ENCODE measurements around the gene SULT1A1.
"Not testable (repeated sequence)": the region's sequence is repeated elsewhere in the genome, so short reads cannot be mapped to it uniquely, and the experiment has no call there.

Gene SULT1A1

GRCh38 chr16:28597692-28598261, 12.1 kb downstream of the SULT1A1 start:
- TF ChIP-seq POLR2A (IDR thresholded peaks at IDR 0.05; ENCODE audit: low read depth, low read length): no peak
- no peak for DNase-seq (ENCODE audit: insufficient read length, low spot score)
- no peak for FAIRE-seq

- no peak for FAIRE-seq
- no peak for DNase-seq (ENCODE audit: insufficient read length, low spot score)
- no peak for TF ChIP-seq POLR2A (IDR thresholded peaks at IDR 0.05; ENCODE audit: low read depth, low read length)
These were observed 12.8 kb downstream of the SULT1A1 start, which contains the start of gene SULT1A2 for GRCh38 chr16:28596840-28597691. Gene SULT1A2 (minus strand): TSS chr16:28597050. CDS start chr16:28595930, 1,120 bp downstream.

- no peak for TF ChIP-seq POLR2A (IDR thresholded peaks at IDR 0.05; ENCODE audit: low read depth, low read length)
- no peak for FAIRE-seq
- no peak for DNase-seq (ENCODE audit: insufficient read length, low spot score)
These were observed 13.7 kb downstream of the SULT1A1 start for GRCh38 chr16:28596115-28596630.

GRCh38 chr16:28595451-28595850, 14.4 kb downstream of the SULT1A1 start:
- FAIRE-seq; DNase-seq (ENCODE audit: insufficient read length, low spot score): not testable (repeated sequence)

GRCh38 chr16:28592979-28593553, 16.8 kb downstream of the SULT1A1 start:
- FAIRE-seq (no peak), DNase-seq (ENCODE audit: insufficient read length, low spot score) (no peak)
- TF ChIP-seq POLR2A (IDR thresholded peaks at IDR 0.05; ENCODE audit: low read depth, low read length): no peak

GRCh38 chr16:28592511-28592910, 17.3 kb downstream of the SULT1A1 start:
- FAIRE-seq (no peak), DNase-seq (ENCODE audit: insufficient read length, low spot score) (no peak)
- TF ChIP-seq POLR2A (IDR thresholded peaks at IDR 0.05; ENCODE audit: low read depth, low read length): no peak

- DNase-seq (ENCODE audit: insufficient read length, low spot score): no peak
- TF ChIP-seq POLR2A (IDR thresholded peaks at IDR 0.05; ENCODE audit: low read depth, low read length): no peak
- FAIRE-seq: no peak
These were observed 18.5 kb downstream of the SULT1A1 start for GRCh38 chr16:28591355-28591754.

GRCh38 chr16:28590384-28591340, 19.2 kb downstream of the SULT1A1 start:
- FAIRE-seq (no peak), DNase-seq (ENCODE audit: insufficient read length, low spot score) (no peak)
- TF ChIP-seq POLR2A (IDR thresholded peaks at IDR 0.05; ENCODE audit: low read depth, low read length): no peak

- no peak for FAIRE-seq
- TF ChIP-seq POLR2A (IDR thresholded peaks at IDR 0.05; ENCODE audit: low read depth, low read length): no peak
- DNase-seq (ENCODE audit: insufficient read length, low spot score): no peak
These were observed 19.9 kb downstream of the SULT1A1 start for GRCh38 chr16:28589930-28590329.

GRCh38 chr16:28589069-28589468, 20.8 kb downstream of the SULT1A1 start:
- TF ChIP-seq POLR2A (IDR thresholded peaks at IDR 0.05; ENCODE audit: low read depth, low read length): no peak
- no peak for FAIRE-seq
- DNase-seq (ENCODE audit: insufficient read length, low spot score): no peak

- FAIRE-seq: peak; percentile 86
- no peak for TF ChIP-seq POLR2A (IDR thresholded peaks at IDR 0.05; ENCODE audit: low read depth, low read length)
- peak; percentile 93 for DNase-seq (ENCODE audit: insufficient read length, low spot score)
These were observed 22.5 kb downstream of the SULT1A1 start for GRCh38 chr16:28587386-28587785.

- TF ChIP-seq POLR2A (IDR thresholded peaks at IDR 0.05; ENCODE audit: low read depth, low read length): no peak
- DNase-seq (ENCODE audit: insufficient read length, low spot score) (no peak), FAIRE-seq (no peak)
These were observed 23.4 kb downstream of the SULT1A1 start for GRCh38 chr16:28586466-28586865.

GRCh38 chr16:28585674-28586073, 24.2 kb downstream of the SULT1A1 start:
- FAIRE-seq (no peak), DNase-seq (ENCODE audit: insufficient read length, low spot score) (no peak)
- no peak for TF ChIP-seq POLR2A (IDR thresholded peaks at IDR 0.05; ENCODE audit: low read depth, low read length)

Data from H54 (cell line).